Neural progenitor cell (in vitro differentiated cells): ENCODE data around the gene HMOX2. TPM values are rescaled to one million over a fixed set of nuclear protein-coding genes. Genes with fewer than 3 reads are reported as not detected.

Source experiments
- DNase-seq: peaks from one replicate; pipeline ENCODE4 v3.0.0-alpha.2; 2016; ENCODE audit warnings: low spot score
- H2AFZ ChIP-seq: fragments of 200-600 bp; sonication (generic); replicated peaks from 2 replicates; pipeline ENCODE4 v1.6.1; 2016; ENCODE audit warnings: antibody characterized with exemption
- H3F3A ChIP-seq: fragments of 200-600 bp; sonication (generic); 2 replicates; pipeline ENCODE4 v1.6.1; 2016; ENCODE audit warnings: antibody characterized with exemption, low read depth
- H3K27ac ChIP-seq: fragments of 200-600 bp; sonication (generic); 2 replicates; pipeline ENCODE4 v1.5.1; 2016; ENCODE audit warnings: mild to moderate bottlenecking
- H3K27me3 ChIP-seq: fragments of 200-600 bp; sonication (generic); 2 replicates; pipeline ENCODE4 v1.6.1; 2016; ENCODE audit warnings: mild to moderate bottlenecking, moderate library complexity
- H3K36me3 ChIP-seq: fragments of 200-600 bp; sonication (generic); 2 replicates; pipeline ENCODE4 v1.5.1; 2016
- H3K4me1 ChIP-seq: fragments of 200-600 bp; sonication (generic); 2 replicates; pipeline ENCODE4 v1.6.1; 2016; ENCODE audit warnings: mixed run types
- H3K4me2 ChIP-seq: fragments of 200-600 bp; sonication (generic); 2 replicates; pipeline ENCODE4 v1.6.1; 2016
- H3K4me3 ChIP-seq: fragments of 200-600 bp; sonication (generic); 2 replicates; pipeline ENCODE4 v1.5.1; 2016
- H3K79me2 ChIP-seq: fragments of 200-600 bp; sonication (generic); 2 replicates; pipeline ENCODE4 v1.6.1; 2016; ENCODE audit warnings: low read depth
- H3K9ac ChIP-seq: fragments of 200-600 bp; sonication (generic); 2 replicates; pipeline ENCODE4 v1.6.1; 2016
- H3K9me3 ChIP-seq: fragments of 200-600 bp; sonication (generic); 2 replicates; pipeline ENCODE4 v1.5.1; 2016; ENCODE audit warnings: low read depth
- H4K20me1 ChIP-seq: fragments of 200-600 bp; sonication (generic); 2 replicates; pipeline ENCODE4 v1.6.1; 2016; ENCODE audit warnings: low read depth
- H3K27ac Mint-ChIP-seq: 3 replicates; pipeline ENCODE4 v1.8.0; 2021; ENCODE audit warnings: mixed read lengths
- H3K27me3 Mint-ChIP-seq: 2 replicates; pipeline ENCODE4 v1.8.0; 2022; ENCODE audit warnings: low read depth, mild to moderate bottlenecking, inconsistent platforms, moderate library complexity, mixed read lengths; ENCODE audit not compliant: insufficient read depth
- H3K36me3 Mint-ChIP-seq: 3 replicates; pipeline ENCODE4 v1.8.0; 2021; ENCODE audit warnings: mixed read lengths
- H3K4me1 Mint-ChIP-seq: 3 replicates; pipeline ENCODE4 v1.8.0; 2021; ENCODE audit warnings: mixed read lengths
- H3K4me3 Mint-ChIP-seq: 3 replicates; pipeline ENCODE4 v1.8.0; 2021; ENCODE audit warnings: mild to moderate bottlenecking, moderate library complexity, mixed read lengths
- H3K9me3 Mint-ChIP-seq: 3 replicates; pipeline ENCODE4 v1.8.0; 2020; ENCODE audit warnings: mixed read lengths
- CTCF ChIP-seq: fragments of 200-600 bp; sonication (generic); IDR thresholded peaks from 2 replicates; pipeline ENCODE4 v1.5.1; 2017; ENCODE audit warnings: antibody characterized with exemption, mild to moderate bottlenecking
- EZH2 ChIP-seq: fragments of 200-600 bp; sonication (generic); IDR thresholded peaks from 2 replicates; pipeline ENCODE4 v1.6.1; 2017; ENCODE audit warnings: antibody characterized with exemption, mild to moderate bottlenecking, moderate library complexity
- EZH2phosphoT487 ChIP-seq: fragments of 200-600 bp; sonication (generic); IDR thresholded peaks from 2 replicates; pipeline ENCODE4 v1.6.1; 2017; ENCODE audit warnings: antibody characterized with exemption
- total RNA-seq: library from RNA; depleted of rRNA; stranded (reverse); fragments of >200 nt; gene quantifications from 2 replicates; pipeline ENCODE4 v1.2.3, GENCODE V29; 2015; ENCODE audit warnings: low replicate concordance

Gene HMOX2
- total RNA-seq, 1 donor from 2014 or later, result 20.3 TPM

- Mint-ChIP-seq H3K4me3 (no peak overlapping the region), H3K27ac (no peak overlapping the region), H3K9me3 (peaks cover 8% of the 10 kb centered on the region), H3K27me3 (peaks cover 2% of the 10 kb centered on the region), H3K4me1 (peaks cover 17% of the 10 kb centered on the region), H3K36me3 (peaks cover 41% of the 10 kb centered on the region)
- Histone ChIP-seq H2AFZ (no peak overlapping the region), H4K20me1 (peaks cover 30% of the 10 kb centered on the region), H3K4me3 (no peak overlapping the region), H3K4me1 (peaks cover 11% of the 10 kb centered on the region), H3K27ac (no peak overlapping the region), H3K9me3 (peaks cover 4% of the 10 kb centered on the region), H3K79me2 (peaks cover 40% of the 10 kb centered on the region), H3F3A (peaks cover 13% of the 10 kb centered on the region), H3K9ac (no peak overlapping the region), H3K36me3 (no peaks in the 10 kb centered on the region), H3K4me2 (no peak overlapping the region), H3K27me3 (peaks cover 3% of the 10 kb centered on the region)
- DNase-seq, result no peak
- TF ChIP-seq CTCF (no peak), EZH2 (no peak), EZH2phosphoT487 (no peak)
Measured at GRCh38 chr16:4534151-4534790, 58.1 kb downstream of the HMOX2 start.

- H3K27ac Mint-ChIP-seq, result no peak overlapping the region
- H3F3A ChIP-seq, result peaks cover 6% of the 10 kb centered on the region
- peaks cover 13% of the 10 kb centered on the region for H3K27me3 ChIP-seq
- peaks cover 47% of the 10 kb centered on the region for H3K36me3 Mint-ChIP-seq
- peaks cover 8% of the 10 kb centered on the region for H3K9me3 ChIP-seq
- peaks cover 13% of the 10 kb centered on the region for H3K4me1 Mint-ChIP-seq
- H3K9me3 Mint-ChIP-seq, result peaks cover 16% of the 10 kb centered on the region
- no peak for DNase-seq
- no peak overlapping the region for H3K4me3 ChIP-seq
- no peak overlapping the region for H2AFZ ChIP-seq
- H3K4me2 ChIP-seq, result no peak overlapping the region
- H3K27me3 Mint-ChIP-seq, result peaks cover 2% of the 10 kb centered on the region
- H4K20me1 ChIP-seq, result peaks cover 21% of the 10 kb centered on the region
- no peak overlapping the region for H3K9ac ChIP-seq
- peaks cover 40% of the 10 kb centered on the region for H3K79me2 ChIP-seq
- H3K4me1 ChIP-seq, result peaks cover 4% of the 10 kb centered on the region
- peak overlapping the region; percentile 58 for H3K4me3 Mint-ChIP-seq
- no peak for TF ChIP-seq CTCF
- TF ChIP-seq EZH2phosphoT487, result no peak
- no peak for TF ChIP-seq EZH2
- no peaks in the 10 kb centered on the region for H3K36me3 ChIP-seq
- no peak overlapping the region for H3K27ac ChIP-seq
Measured at GRCh38 chr16:4535627-4536108, 59.5 kb downstream of the HMOX2 start.

- Mint-ChIP-seq H3K27me3 (peaks cover 2% of the 10 kb centered on the region), H3K4me3 (peak overlapping the region; percentile 86), H3K27ac (no peak overlapping the region), H3K9me3 (peaks cover 19% of the 10 kb centered on the region), H3K36me3 (peaks cover 48% of the 10 kb centered on the region), H3K4me1 (peaks cover 13% of the 10 kb centered on the region)
- Histone ChIP-seq H3K9me3 (peaks cover 8% of the 10 kb centered on the region), H3K9ac (no peak overlapping the region), H2AFZ (no peak overlapping the region), H3K4me1 (peaks cover 4% of the 10 kb centered on the region), H3K27ac (no peak overlapping the region), H3K4me2 (peak overlapping the region; percentile 85), H3K27me3 (peaks cover 13% of the 10 kb centered on the region), H3F3A (peaks cover 6% of the 10 kb centered on the region), H3K79me2 (peaks cover 40% of the 10 kb centered on the region), H4K20me1 (peaks cover 18% of the 10 kb centered on the region), H3K36me3 (no peaks in the 10 kb centered on the region), H3K4me3 (peak overlapping the region; percentile 58)
- DNase-seq, result no peak
- TF ChIP-seq CTCF, result no peak
- TF ChIP-seq EZH2, result no peak
- no peak for TF ChIP-seq EZH2phosphoT487
Measured at GRCh38 chr16:4536391-4537106, 60.4 kb downstream of the HMOX2 start.
